OCI-LY1 (cell line): ENCODE measurements around the gene TM4SF5.

ENCODE experiments used
- H2AFZ ChIP-seq: fragments of 200-600 bp; sonication (generic), shearing (Covaris generic); 2 replicates; pipeline ENCODE4 v1.6.0; 2014; ENCODE audit warnings: antibody characterized with exemption, mild to moderate bottlenecking, low read length
- H3F3A ChIP-seq: fragments of 200-600 bp; sonication (generic), shearing (Covaris generic); 2 replicates; pipeline ENCODE4 v1.6.0; 2014; ENCODE audit warnings: mild to moderate bottlenecking, antibody characterized with exemption, low read length, moderate library complexity; ENCODE audit not compliant: insufficient read depth
- H3K27ac ChIP-seq: fragments of 200-600 bp; sonication (generic); 2 replicates; pipeline ENCODE4 v1.5.1; 2014; ENCODE audit warnings: low read length, mixed run types, mild to moderate bottlenecking, low read depth; ENCODE audit not compliant: poor library complexity, severe bottlenecking
- H3K27me3 ChIP-seq: fragments of 200-600 bp; sonication (generic); 2 replicates; pipeline ENCODE4 v1.6.0; 2014; ENCODE audit warnings: antibody characterized with exemption, mild to moderate bottlenecking, low read length, moderate library complexity; ENCODE audit not compliant: insufficient read depth
- H3K36me3 ChIP-seq: fragments of 200-600 bp; sonication (generic); 2 replicates; pipeline ENCODE4 v1.6.1; 2014; ENCODE audit warnings: mild to moderate bottlenecking, antibody characterized with exemption, low read length, moderate library complexity, mixed read lengths; ENCODE audit not compliant: insufficient read depth
- H3K4me1 ChIP-seq: fragments of 200-600 bp; sonication (generic); 2 replicates; pipeline ENCODE4 v1.5.1; 2014; ENCODE audit warnings: mild to moderate bottlenecking, low read length, moderate library complexity; ENCODE audit not compliant: insufficient read depth, severe bottlenecking
- H3K4me2 ChIP-seq: fragments of 200-600 bp; sonication (generic), shearing (Covaris generic); 2 replicates; pipeline ENCODE4 v1.6.1; 2014; ENCODE audit warnings: low read length
- H3K4me3 ChIP-seq: fragments of 200-600 bp; sonication (generic); 2 replicates; pipeline ENCODE4 v1.5.1; 2014; ENCODE audit warnings: low read length, low read depth, mild to moderate bottlenecking, mixed read lengths; ENCODE audit not compliant: poor library complexity, severe bottlenecking
- H3K79me2 ChIP-seq: fragments of 200-600 bp; shearing (Covaris generic); 2 replicates; pipeline ENCODE4 v1.6.1; 2016; ENCODE audit warnings: mixed run types, low read length, mixed read lengths; ENCODE audit not compliant: insufficient read depth
- H3K9ac ChIP-seq: fragments of 200-600 bp; sonication (generic), shearing (Covaris generic); 2 replicates; pipeline ENCODE4 v1.6.1; 2014; ENCODE audit warnings: mild to moderate bottlenecking, low read length, mixed read lengths
- H3K9me2 ChIP-seq: fragments of 200-600 bp; sonication (generic), shearing (Covaris generic); 2 replicates; pipeline ENCODE4 v1.6.1; 2014; ENCODE audit warnings: low read depth, mild to moderate bottlenecking, low read length, mixed read lengths
- H3K9me3 ChIP-seq: fragments of 200-600 bp; shearing (Covaris generic); 2 replicates; pipeline ENCODE4 v1.6.1; 2014; ENCODE audit warnings: low read length, mixed read lengths
- H4K20me1 ChIP-seq: fragments of 200-600 bp; sonication (generic), shearing (Covaris generic); 2 replicates; pipeline ENCODE4 v1.6.0; 2016; ENCODE audit warnings: mild to moderate bottlenecking, low read length; ENCODE audit not compliant: insufficient read depth
- CTCF ChIP-seq: fragments of 200-600 bp; sonication (generic), shearing (Covaris generic); IDR thresholded peaks from 2 replicates; pipeline ENCODE4 v1.5.1; 2017; ENCODE audit warnings: mild to moderate bottlenecking, antibody characterized with exemption, low read length, moderate library complexity, mixed read lengths
- EZH2 ChIP-seq: fragments of 200-600 bp; sonication (generic), shearing (Covaris generic); IDR thresholded peaks from 2 replicates; pipeline ENCODE4 v1.8.0; 2017; ENCODE audit warnings: borderline replicate concordance, mixed run types, mild to moderate bottlenecking, antibody characterized with exemption, low read length, moderate library complexity, mixed read lengths

The TM4SF5 gene

GRCh38 chr17:4768298-4768697, 3.4 kb upstream of the TM4SF5 start:
- no peaks in the 10 kb centered on the region for H3K79me2 ChIP-seq
- TF ChIP-seq CTCF: no peak
- no peak for TF ChIP-seq EZH2
- H3K4me2 ChIP-seq: no peak overlapping the region
- H3K27me3 ChIP-seq: peaks cover 16% of the 10 kb centered on the region; the same call in 1 of the 2 replicates
- H3K36me3 ChIP-seq: no peaks in the 10 kb centered on the region
- H3K4me1 ChIP-seq: no peaks in the 10 kb centered on the region
- no peak overlapping the region for H3K9ac ChIP-seq
- H3K27ac ChIP-seq: no peak overlapping the region
- H3K9me2 ChIP-seq: no peaks in the 10 kb centered on the region
- H3K9me3 ChIP-seq: no peaks in the 10 kb centered on the region
- H4K20me1 ChIP-seq: no peaks in the 10 kb centered on the region
- no peak overlapping the region for H2AFZ ChIP-seq
- H3F3A ChIP-seq: no peaks in the 10 kb centered on the region
- H3K4me3 ChIP-seq: no peak overlapping the region

GRCh38 chr17:4769628-4770027, 2.1 kb upstream of the TM4SF5 start:
- Histone ChIP-seq H2AFZ (no peak overlapping the region), H3K4me1 (no peaks in the 10 kb centered on the region), H3F3A (no peaks in the 10 kb centered on the region), H3K36me3 (no peaks in the 10 kb centered on the region), H3K27me3 (peaks cover 16% of the 10 kb centered on the region; the same call in 1 of the 2 replicates), H3K4me3 (no peak overlapping the region), H3K9me3 (no peaks in the 10 kb centered on the region), H4K20me1 (no peaks in the 10 kb centered on the region), H3K4me2 (no peak overlapping the region), H3K9ac (no peak overlapping the region), H3K27ac (no peak overlapping the region), H3K9me2 (no peaks in the 10 kb centered on the region), H3K79me2 (no peaks in the 10 kb centered on the region)
- TF ChIP-seq EZH2 (no peak), CTCF (no peak)

- no peak overlapping the region for H2AFZ ChIP-seq
- H3K4me3 ChIP-seq: no peak overlapping the region
Measured at GRCh38 chr17:4772235-4772613, 538 bp downstream of the TM4SF5 start.

More at GRCh38 chr17:4772235-4772613, 538 bp downstream of the TM4SF5 start:
- Histone ChIP-seq H3K36me3 (no peaks in the 10 kb centered on the region), H3K9me3 (no peaks in the 10 kb centered on the region), H3K4me1 (no peaks in the 10 kb centered on the region), H3K27me3 (peaks cover 24% of the 10 kb centered on the region), H4K20me1 (no peaks in the 10 kb centered on the region), H3K79me2 (no peaks in the 10 kb centered on the region), H3K9me2 (no peaks in the 10 kb centered on the region), H3K4me2 (no peak overlapping the region), H3K27ac (no peak overlapping the region), H3K9ac (no peak overlapping the region), H3F3A (no peaks in the 10 kb centered on the region)
- TF ChIP-seq EZH2: no peak
- TF ChIP-seq CTCF: no peak
